ENCODE measurements around the gene ZNF423. TPM values are rescaled to one million over a fixed set of nuclear protein-coding genes. Genes with fewer than 3 reads are reported as not detected.

ZNF423 gene
- total and polyA plus RNA-seq, 2 of the 13 experiments (the other 11 are each of a cell fraction or from before 2014, with no cell fraction given): 0.07 to 0.31 TPM

DNA sequence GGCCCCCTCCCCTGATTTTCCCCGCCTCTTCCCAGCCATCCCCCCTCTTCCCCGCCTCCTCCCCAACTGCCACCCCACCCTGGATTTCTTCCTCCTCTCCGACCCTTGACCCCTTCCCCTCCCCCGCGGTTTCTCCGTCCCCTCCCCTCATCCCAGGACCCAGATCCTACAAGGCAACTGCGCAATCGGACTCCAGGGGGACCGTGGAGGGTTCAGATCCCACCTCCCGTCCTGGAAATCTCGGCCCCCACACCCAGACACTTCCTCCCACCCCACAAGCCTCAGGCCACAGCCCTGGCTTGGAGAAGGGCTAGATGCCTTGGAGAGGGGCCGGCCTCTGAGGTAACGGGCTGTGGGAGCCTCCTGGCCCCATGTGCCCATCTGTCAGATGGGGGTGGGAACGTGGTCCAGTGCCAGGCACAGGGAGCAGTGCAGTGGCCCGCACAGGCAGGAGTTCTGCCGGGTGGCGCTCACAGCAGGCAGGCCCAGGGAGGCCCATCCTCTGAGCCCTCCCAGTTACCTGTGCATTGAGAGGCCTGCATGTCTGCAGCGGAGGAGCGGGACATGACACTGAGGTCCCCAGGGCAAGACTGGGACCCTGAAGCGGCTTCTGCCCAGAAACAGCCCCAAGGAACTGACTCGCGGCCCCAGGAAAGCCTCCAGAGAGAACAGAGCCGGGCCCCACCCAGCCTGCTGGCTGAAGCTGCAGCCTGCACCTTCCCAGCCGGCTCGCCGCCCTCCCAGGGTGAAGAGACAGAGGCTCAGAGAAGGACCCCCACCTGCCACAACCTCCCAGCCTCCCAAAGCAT is 16.7 kb downstream of the ZNF423 start (continued):
- TF ChIP-seq EP300 (IDR thresholded peaks at IDR 0.05; ENCODE audit: low read depth in 2 of 2, low read length in 2 of 2) (no peak), EP300 (CRISPR knock-in tag; IDR thresholded peaks at IDR 0.05; ENCODE audit: borderline replicate concordance) (no peak), ZNF766 (CRISPR knock-in tag; IDR thresholded peaks at IDR 0.05; ENCODE audit: borderline replicate concordance) (no peak), ZNF18 (CRISPR knock-in tag; IDR thresholded peaks at IDR 0.05; ENCODE audit: insufficient replicate concordance) (no peak), YEATS2 (CRISPR knock-in tag; IDR thresholded peaks at IDR 0.05; ENCODE audit: borderline replicate concordance) (no peak), CENPT (CRISPR knock-in tag; IDR thresholded peaks at IDR 0.05; ENCODE audit: low read depth) (no peak)
- TF ChIP-seq, protein P1, sequence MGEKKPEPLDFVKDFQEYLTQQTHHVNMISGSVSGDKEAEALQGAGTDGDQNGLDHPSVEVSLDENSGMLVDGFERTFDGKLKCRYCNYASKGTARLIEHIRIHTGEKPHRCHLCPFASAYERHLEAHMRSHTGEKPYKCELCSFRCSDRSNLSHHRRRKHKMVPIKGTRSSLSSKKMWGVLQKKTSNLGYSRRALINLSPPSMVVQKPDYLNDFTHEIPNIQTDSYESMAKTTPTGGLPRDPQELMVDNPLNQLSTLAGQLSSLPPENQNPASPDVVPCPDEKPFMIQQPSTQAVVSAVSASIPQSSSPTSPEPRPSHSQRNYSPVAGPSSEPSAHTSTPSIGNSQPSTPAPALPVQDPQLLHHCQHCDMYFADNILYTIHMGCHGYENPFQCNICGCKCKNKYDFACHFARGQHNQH (CRISPR knock-in tag; IDR thresholded peaks at IDR 0.05): no peak

DNA sequence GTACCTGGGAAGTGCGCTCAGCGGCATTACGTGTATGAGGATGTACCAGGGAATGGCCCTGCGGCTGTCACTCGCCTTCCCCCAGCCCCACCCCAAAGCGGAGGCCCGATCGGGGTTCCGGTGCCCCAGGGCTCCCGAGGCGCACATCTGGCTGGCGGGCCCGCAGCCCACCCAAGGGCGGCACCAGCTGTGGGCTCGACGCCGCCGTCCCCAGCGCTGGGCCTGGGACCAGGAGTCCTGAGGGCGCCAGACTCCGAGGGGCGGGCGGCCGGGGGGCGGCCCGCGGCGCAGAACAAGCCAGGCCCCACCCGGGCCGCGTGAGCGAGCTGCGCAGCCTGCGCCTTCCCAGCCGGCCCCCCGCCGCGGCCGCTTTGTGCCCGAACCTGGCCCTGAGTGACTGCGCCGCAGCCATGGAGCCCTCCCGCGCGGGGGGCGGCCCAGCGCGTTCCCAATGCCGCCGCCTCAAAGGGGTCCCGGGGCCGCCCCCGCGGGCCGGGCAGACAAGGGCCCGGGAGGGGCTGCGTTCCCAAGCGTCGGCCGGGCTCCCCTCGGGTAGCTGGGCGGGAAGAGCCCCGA is 17.4 kb downstream of the ZNF423 start:
- BruUV-seq (replicated peaks): no TSS peak
- FAIRE-seq: no peak

More for the DNA sequence above, 17.4 kb downstream of the ZNF423 start:
- no peak overlapping the region for H3K27ac ChIP-seq (ENCODE audit: extremely low read length, insufficient read depth, low read length)
- no peak overlapping the region for H3K4me2 ChIP-seq (ENCODE audit: low read depth, low read length)
- H3K9me3 ChIP-seq (ENCODE audit: low read length): no peaks in the 10 kb centered on the region
- ChIA-PET POLR2A (no interaction called here), CTCF (ENCODE audit: low intra/inter-chr PET ratio, low total read pairs) (no interaction called here)
- intact Hi-C loops (cut with micrococcal nuclease; ENCODE audit: unreplicated experiment): no loop called here
- no peaks in the 10 kb centered on the region for H3K36me3 ChIP-seq (replicated peaks in 1 of 2; ENCODE audit: control insufficient read depth in 1 of 2, insufficient read depth in 2 of 2, low read length in 2 of 2)
- DNase-seq (ENCODE audit: low spot score) (no peak), ATAC-seq (no peak)
- no peak overlapping the region for H3K4me3 ChIP-seq (replicated peaks in 1 of 3; ENCODE audit: insufficient read depth in 1 of 3, low read depth in 2 of 3, low read length in 3 of 3)
- H3K9ac ChIP-seq (ENCODE audit: insufficient read depth, low read depth, low read length): no peak overlapping the region
- H3K4me1 ChIP-seq (ENCODE audit: insufficient read depth, low read length): no peaks in the 10 kb centered on the region
- in situ Hi-C loops (cut with HindIII; ENCODE audit: extremely low pct_ligation_motif_present, low pct_unique_long_range_greater_than_20kb): no loop called here
- TF ChIP-seq TGIF2 (CRISPR knock-in tag; IDR thresholded peaks at IDR 0.05): no peak
- TF ChIP-seq HNRNPK (IDR thresholded peaks at IDR 0.05; ENCODE audit: low read depth, low read length, poor library complexity, severe bottlenecking): peak; percentile 24
- no peak overlapping the region for H2AFZ ChIP-seq (ENCODE audit: low read length)
- no peaks in the 10 kb centered on the region for H3K79me2 ChIP-seq (ENCODE audit: insufficient read depth, low read length)
- H3K27me3 ChIP-seq (ENCODE audit: control insufficient read depth in 1 of 2, insufficient read depth in 2 of 2, low read length in 2 of 2): peaks cover 9 to 50% of the 10 kb centered on the region in 2 experiments; a peak in 4 of 5 replicates
- H4K20me1 ChIP-seq (ENCODE audit: insufficient read depth, low read length): no peaks in the 10 kb centered on the region
- 52% methylated on average over 19 of the region's 63 CpGs for WGBS (ENCODE audit: low lambda C conversion rate)

Measured in HepG2 (cell line).